Hippocampal formation (tissue), 2 donors: Measurements from ENCODE around the gene CHCT1.

Experiments
- DNase-seq, 2 donors: peaks; one replicate each; lab custom pipeline; 2025; lab: John Stamatoyannopoulos, UW

Gene CHCT1

GRCh38 chr17:60442271-60443173 is 20.2 kb downstream of the CHCT1 start:
- DNase-seq = peak in 1 of 2 donors; percentile 73

GRCh38 chr17:60443713-60444112 is 21.4 kb downstream of the CHCT1 start:
- no peak for DNase-seq

GRCh38 chr17:60445144-60445543 is 22.9 kb downstream of the CHCT1 start:
- DNase-seq = no peak

GRCh38 chr17:60447375-60447774 is 25.1 kb downstream of the CHCT1 start:
- DNase-seq = no peak

GRCh38 chr17:60451071-60451470 is 28.8 kb downstream of the CHCT1 start:
- no peak for DNase-seq

- DNase-seq = no peak
Observed at GRCh38 chr17:60451965-60452364, 29.7 kb downstream of the CHCT1 start.

DNA sequence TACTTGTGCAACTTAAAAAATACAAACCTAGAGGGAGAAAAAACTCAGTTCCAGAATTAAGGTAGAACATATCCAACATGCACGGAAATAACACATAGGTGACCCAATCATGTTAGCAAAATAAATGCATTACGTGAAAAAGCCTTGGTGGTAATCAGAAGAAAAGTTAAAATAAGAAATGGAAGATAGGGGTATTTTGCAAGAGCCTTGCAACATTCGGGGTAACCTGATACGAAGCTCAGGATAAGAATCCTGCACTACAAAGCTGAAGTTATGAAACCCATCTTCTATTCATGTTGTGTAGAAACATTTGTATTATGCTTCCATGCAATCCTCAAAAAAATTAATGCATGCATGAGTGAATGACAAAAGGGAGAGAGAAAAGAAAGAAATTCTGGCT is 33.1 kb downstream of the CHCT1 start:
- DNase-seq = no peak

GRCh38 chr17:60457148-60457547 is 34.9 kb downstream of the CHCT1 start:
- no peak for DNase-seq

GRCh38 chr17:60461584-60461983 is 39.3 kb downstream of the CHCT1 start:
- no peak for DNase-seq

- no peak for DNase-seq
Observed at GRCh38 chr17:60463157-60463835, 41.0 kb downstream of the CHCT1 start.

GRCh38 chr17:60464343-60464742 is 42.1 kb downstream of the CHCT1 start:
- no peak for DNase-seq

- no peak for DNase-seq
Observed at GRCh38 chr17:60468371-60468770, 46.1 kb downstream of the CHCT1 start.

DNA sequence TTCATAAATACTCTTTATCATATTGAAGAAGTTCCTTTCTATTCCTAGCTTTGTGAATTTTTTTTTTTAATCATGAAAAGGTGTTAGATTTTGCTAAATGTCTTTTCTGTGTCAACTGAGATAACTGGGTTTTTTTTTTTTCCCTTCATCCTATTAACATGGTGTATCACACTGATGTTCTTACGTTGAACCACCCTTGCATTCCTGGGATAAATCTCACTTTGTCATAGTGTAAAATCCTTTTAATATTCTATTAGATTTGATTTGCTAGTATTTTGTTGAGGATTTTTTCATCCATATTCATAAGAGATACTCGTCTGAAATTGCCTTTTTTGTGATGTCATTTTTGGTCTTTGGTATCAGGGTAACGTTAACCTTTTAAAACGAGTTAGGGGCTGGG is 49.2 kb downstream of the CHCT1 start:
- no peak for DNase-seq

GRCh38 chr17:60472449-60472848 is 50.2 kb downstream of the CHCT1 start:
- DNase-seq = no peak

DNA sequence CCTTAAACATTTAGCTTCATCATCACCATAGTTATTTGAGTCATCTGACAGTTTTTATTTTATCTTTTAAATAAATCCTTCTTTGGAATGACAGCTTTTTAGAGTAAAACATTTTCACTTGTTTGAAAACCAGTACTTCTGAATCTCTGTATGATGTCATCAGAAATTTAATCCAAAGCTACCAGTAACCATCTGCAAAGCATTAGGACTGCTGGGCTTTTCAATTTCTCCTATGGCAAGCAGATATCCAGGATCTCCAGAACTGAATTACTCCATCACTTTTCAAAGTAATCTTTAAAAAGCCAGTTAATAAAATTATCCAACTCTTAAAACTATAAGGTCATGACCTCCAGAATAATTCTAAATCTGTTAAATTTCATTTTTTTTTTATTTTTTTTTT is 51.5 kb downstream of the CHCT1 start:
- DNase-seq = no peak
